PC-3 (cell line): ENCODE results near the gene ATP5F1B. TPM values are rescaled to one million over a fixed set of nuclear protein-coding genes. Genes with fewer than 3 reads are reported as not detected.

ENCODE experiments used
- ATAC-seq: fragments of 200-7000 bp; cut with Tn5 transposase; 2 replicates; pipeline ENCODE4 v1.9.1; 2020; ENCODE audit warnings: mild to moderate bottlenecking, moderate library complexity
- BruUV-seq: library from RNA; stranded (reverse); fragments of 400-500 nt; replicated peaks from 2 replicates; lab custom pipeline; 2021; lab: Mats Ljungman, UMichigan
- CTCF ChIA-PET: fragments of 300-600 bp; sonication (Branson Sonifier 250); formaldehyde crosslinking; loops from one replicate; lab custom pipeline; 2022; ENCODE audit warnings: antibody characterized with exemption; lab: Charles Lee
- POLR2A ChIA-PET: fragments of 300-600 bp; sonication (Branson Sonifier 250); formaldehyde crosslinking; loops from one replicate; lab custom pipeline; 2022; ENCODE audit warnings: antibody characterized with exemption; ENCODE audit not compliant: unreplicated experiment; lab: Charles Lee
- DNase-seq: peaks from one replicate; pipeline ENCODE4 v3.0.0-alpha.2; 2015
- H2AFZ ChIP-seq: fragments of 300-600 bp; sonication (generic); 2 replicates; pipeline ENCODE4 v1.6.0; 2016; ENCODE audit warnings: antibody characterized with exemption, low read length
- H3F3A ChIP-seq: fragments of 300-600 bp; sonication (generic); one replicate; pipeline ENCODE4 v1.6.0; 2017; ENCODE audit warnings: antibody characterized with exemption, low read length, control low read depth, mild to moderate bottlenecking; ENCODE audit not compliant: unreplicated experiment
- H3K27ac ChIP-seq: fragments of 300-600 bp; sonication (generic); 2 replicates; pipeline ENCODE4 v1.5.1; 2016; ENCODE audit warnings: mild to moderate bottlenecking, low read length
- H3K27me3 ChIP-seq: fragments of 300-600 bp; sonication (generic); 2 replicates; pipeline ENCODE4 v1.6.1; 2016; ENCODE audit warnings: low read length, mixed read lengths
- H3K36me3 ChIP-seq: fragments of 300-600 bp; sonication (generic); 2 replicates; pipeline ENCODE4 v1.6.1; 2016; ENCODE audit warnings: low read depth, mixed run types, low read length, mixed read lengths
- H3K4me1 ChIP-seq: fragments of 300-600 bp; sonication (generic); 2 replicates; pipeline ENCODE4 v1.5.1; 2016; ENCODE audit warnings: low read length; ENCODE audit not compliant: insufficient read depth
- H3K4me2 ChIP-seq: fragments of 300-600 bp; sonication (generic); 2 replicates; pipeline ENCODE4 v1.6.0; 2016; ENCODE audit warnings: low read length
- H3K4me3 ChIP-seq: fragments of 300-600 bp; sonication (generic); 2 replicates; pipeline ENCODE4 v1.5.1; 2016; ENCODE audit warnings: mild to moderate bottlenecking, low read length, mixed read lengths
- H3K79me2 ChIP-seq: fragments of 300-600 bp; sonication (generic); 2 replicates; pipeline ENCODE4 v1.6.1; 2017; ENCODE audit warnings: low read length, mixed read lengths
- H3K9ac ChIP-seq: fragments of 300-600 bp; sonication (generic); 2 replicates; pipeline ENCODE4 v1.6.0; 2016; ENCODE audit warnings: mild to moderate bottlenecking, low read length
- H3K9me2 ChIP-seq: fragments of 300-600 bp; sonication (generic); replicated peaks from 2 replicates; pipeline ENCODE4 v1.6.1; 2016; ENCODE audit warnings: mixed run types, low read length, mixed read lengths
- H3K9me3 ChIP-seq: fragments of 300-600 bp; sonication (generic); 2 replicates; pipeline ENCODE4 v1.6.1; 2016; ENCODE audit warnings: low read length, mixed read lengths
- H4K20me1 ChIP-seq: fragments of 300-600 bp; sonication (generic); 2 replicates; pipeline ENCODE4 v1.6.1; 2016; ENCODE audit warnings: low read length, mixed read lengths
- CTCF ChIP-seq: fragments of 300-600 bp; sonication (generic); conservative IDR thresholded peaks from 2 replicates; pipeline ENCODE4 v1.5.1; 2017; ENCODE audit warnings: antibody characterized with exemption, low read depth, mild to moderate bottlenecking, low read length
- EZH2 ChIP-seq: fragments of 300-600 bp; sonication (generic); IDR thresholded peaks from one replicate; pipeline ENCODE4 v1.6.1; 2017; ENCODE audit warnings: antibody characterized with exemption, mild to moderate bottlenecking, low read length; ENCODE audit not compliant: unreplicated experiment
- EZH2phosphoT487 ChIP-seq: fragments of 300-600 bp; sonication (generic); IDR thresholded peaks from 2 replicates; pipeline ENCODE4 v1.6.1; 2018; ENCODE audit warnings: mild to moderate bottlenecking, antibody characterized with exemption, low read length, borderline replicate concordance
- intact Hi-C: fragments of 100-400 bp; cut with micrococcal nuclease; formaldehyde crosslinking; loops from 2 replicates; pipeline ENCODE4 v1.9.0; 2023
- total RNA-seq: library from RNA; depleted of rRNA; stranded (reverse); fragments of >200 nt; gene quantifications from 2 replicates; pipeline ENCODE4 v1.2.3, GENCODE V29; 2014

The ATP5F1B gene
- total RNA-seq, 1 experiment from 2014 or later = 1,046 TPM

DNA sequence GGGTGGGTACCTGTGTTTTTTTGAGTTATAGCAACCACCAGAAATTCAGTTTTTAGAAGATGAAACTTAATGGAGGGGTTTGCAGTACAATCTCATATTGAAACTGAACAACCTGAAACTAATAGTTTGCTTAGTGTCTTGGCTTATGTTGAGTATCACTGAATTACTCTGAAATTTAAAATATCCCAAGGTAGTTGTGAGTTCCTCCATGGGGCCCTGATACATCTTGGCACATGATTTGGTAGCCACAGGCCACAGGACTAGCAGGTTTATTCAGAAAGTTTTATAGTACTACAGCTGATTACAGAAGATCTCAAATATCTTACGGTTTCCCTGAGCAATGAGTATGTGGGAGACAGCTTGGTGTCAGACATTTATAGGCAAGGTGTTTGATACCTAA lies 31.9 kb upstream of the ATP5F1B start:
- H3K27ac ChIP-seq = no peak overlapping the region
- H3K9me3 ChIP-seq = no peaks in the 10 kb centered on the region
- H4K20me1 ChIP-seq = peaks cover 72% of the 10 kb centered on the region
- no peak for DNase-seq
- no peak overlapping the region for H2AFZ ChIP-seq
- no peaks in the 10 kb centered on the region for H3K9me2 ChIP-seq
- no TSS peak for BruUV-seq
- no peak overlapping the region for H3K4me3 ChIP-seq
- H3K9ac ChIP-seq = no peak overlapping the region
- TF ChIP-seq CTCF (no peak), EZH2 (no peak), EZH2phosphoT487 (no peak)
- H3F3A ChIP-seq = peaks cover 14% of the 10 kb centered on the region
- peaks cover 46% of the 10 kb centered on the region for H3K36me3 ChIP-seq
- peaks cover 99% of the 10 kb centered on the region for H3K79me2 ChIP-seq
- H3K4me1 ChIP-seq = peaks cover 7% of the 10 kb centered on the region; the same call in 1 of the 2 replicates
- POLR2A ChIA-PET = no interaction called here
- ATAC-seq = no peak
- H3K27me3 ChIP-seq = no peaks in the 10 kb centered on the region
- intact Hi-C loops = no loop called here
- CTCF ChIA-PET = no interaction called here
- H3K4me2 ChIP-seq = no peak overlapping the region

DNA sequence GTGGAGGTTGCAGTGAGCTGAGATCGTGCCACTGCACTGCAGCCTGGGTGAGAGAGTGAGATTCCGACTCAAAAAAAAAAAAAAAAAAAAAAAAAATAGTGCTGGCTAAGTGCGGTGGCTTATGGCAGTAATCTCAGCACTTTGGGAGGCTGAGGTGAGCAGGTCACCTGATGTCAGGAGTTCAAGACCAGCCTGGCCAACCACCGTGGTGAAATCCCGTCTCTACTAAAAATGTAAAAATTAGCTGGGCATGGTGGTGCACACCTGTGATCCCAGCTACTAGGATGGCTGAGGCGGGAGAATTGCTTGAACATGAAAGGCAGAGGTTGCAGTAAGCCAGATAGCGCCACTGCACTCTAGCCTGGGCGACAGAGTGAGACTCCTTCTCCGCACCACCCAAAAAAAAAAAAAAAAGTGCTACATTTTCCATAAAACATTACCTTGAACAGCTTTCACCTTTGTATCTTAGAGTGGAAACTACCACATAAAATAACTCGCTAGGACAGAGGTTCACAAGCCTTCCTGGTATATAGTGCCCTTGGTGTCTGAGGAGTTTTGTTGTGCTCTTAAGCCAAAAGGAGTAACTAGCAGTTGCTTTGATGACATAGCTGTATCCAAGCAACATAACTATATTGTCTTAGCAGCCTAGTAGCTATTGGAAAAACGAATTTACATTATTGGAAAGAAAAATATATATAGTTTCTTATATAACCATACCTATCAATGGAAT lies 31.2 kb upstream of the ATP5F1B start:
- Histone ChIP-seq H3K79me2 (peaks cover 99% of the 10 kb centered on the region), H3K9me3 (no peaks in the 10 kb centered on the region), H3K9ac (no peak overlapping the region), H3K27me3 (no peaks in the 10 kb centered on the region), H3K4me3 (no peak overlapping the region), H4K20me1 (peaks cover 72% of the 10 kb centered on the region), H2AFZ (no peak overlapping the region), H3F3A (peaks cover 14% of the 10 kb centered on the region), H3K4me1 (peaks cover under 1% of the 10 kb centered on the region; the same call in 1 of the 2 replicates), H3K36me3 (peaks cover 49% of the 10 kb centered on the region), H3K9me2 (no peaks in the 10 kb centered on the region), H3K27ac (no peak overlapping the region), H3K4me2 (no peak overlapping the region)
- DNase-seq (no peak), ATAC-seq (no peak)
- TF ChIP-seq CTCF (no peak), EZH2phosphoT487 (no peak), EZH2 (no peak)
- CTCF ChIA-PET = no interaction called here
- no TSS peak for BruUV-seq
- intact Hi-C loops = no loop called here
- POLR2A ChIA-PET = no interaction called here

DNA sequence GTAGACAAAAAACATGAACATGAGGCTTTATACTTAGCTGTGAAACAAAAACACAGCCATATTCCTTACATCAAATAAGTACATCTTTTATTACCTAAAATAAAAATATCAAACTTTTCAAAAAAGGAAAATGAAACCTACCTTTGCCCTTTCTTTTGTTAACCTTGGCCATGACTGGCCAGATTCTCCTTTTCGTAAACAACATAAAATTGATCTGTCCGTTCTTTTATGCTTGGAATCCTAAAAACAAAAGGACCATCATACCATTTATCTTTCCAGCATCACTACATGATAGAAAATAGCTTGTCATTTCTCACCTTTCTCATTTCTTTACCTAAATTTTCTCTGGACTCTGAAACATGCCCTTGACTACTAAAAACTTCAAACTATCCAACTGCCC lies 25.8 kb upstream of the ATP5F1B start:
- intact Hi-C loops = no loop called here
- H3K4me1 ChIP-seq = peaks cover 15% of the 10 kb centered on the region
- peaks cover 4% of the 10 kb centered on the region for H3F3A ChIP-seq
- BruUV-seq = no TSS peak
- peaks cover 47% of the 10 kb centered on the region for H4K20me1 ChIP-seq
- TF ChIP-seq EZH2 = no peak
- no peak for TF ChIP-seq CTCF
- no peak for TF ChIP-seq EZH2phosphoT487
- no peak overlapping the region for H3K9ac ChIP-seq
- no peaks in the 10 kb centered on the region for H3K27me3 ChIP-seq
- H3K4me3 ChIP-seq = no peak overlapping the region
- H3K4me2 ChIP-seq = no peak overlapping the region
- H3K79me2 ChIP-seq = peaks cover 95% of the 10 kb centered on the region
- DNase-seq (no peak), ATAC-seq (no peak)
- no peaks in the 10 kb centered on the region for H3K9me3 ChIP-seq
- no peaks in the 10 kb centered on the region for H3K9me2 ChIP-seq
- no peak overlapping the region for H2AFZ ChIP-seq
- POLR2A ChIA-PET = no interaction called here
- no peak overlapping the region for H3K27ac ChIP-seq
- CTCF ChIA-PET = interaction anchor here (0.6 kb wide), 1 partner anchor 13 kb away, joined by 3 read pairs; no protein-coding TSS in a partner anchor
- peaks cover 63% of the 10 kb centered on the region for H3K36me3 ChIP-seq
